DOHH2 (cell line): ENCODE data around the gene SERINC2.

Experiments
- H3F3A ChIP-seq: fragments of 200-600 bp; sonication (generic), shearing (Covaris generic); 2 replicates; pipeline ENCODE4 v1.6.0; 2016; ENCODE audit warnings: antibody characterized with exemption, mild to moderate bottlenecking; ENCODE audit not compliant: control insufficient read depth, insufficient read depth
- H3K27ac ChIP-seq: fragments of 200-600 bp; sonication (generic); 2 replicates; pipeline ENCODE4 v1.5.1; 2014; ENCODE audit warnings: low read depth, mild to moderate bottlenecking, low read length, moderate library complexity
- H3K27me3 ChIP-seq: fragments of 200-600 bp; sonication (generic); 2 replicates; pipeline ENCODE4 v1.6.1; 2014; ENCODE audit warnings: mild to moderate bottlenecking, low read length, mixed read lengths; ENCODE audit not compliant: control insufficient read depth
- H3K36me3 ChIP-seq: fragments of 200-600 bp; sonication (generic); 2 replicates; pipeline ENCODE4 v1.6.1; 2014; ENCODE audit warnings: mild to moderate bottlenecking, low read length, moderate library complexity, mixed read lengths; ENCODE audit not compliant: control insufficient read depth
- H3K4me1 ChIP-seq: fragments of 200-600 bp; sonication (generic); 2 replicates; pipeline ENCODE4 v1.6.1; 2014; ENCODE audit warnings: mild to moderate bottlenecking, low read length, mixed read lengths; ENCODE audit not compliant: control insufficient read depth
- H3K4me2 ChIP-seq: fragments of 200-600 bp; sonication (generic); 2 replicates; pipeline ENCODE4 v1.6.0; 2014; ENCODE audit warnings: mild to moderate bottlenecking, low read length, moderate library complexity
- H3K4me3 ChIP-seq: fragments of 200-600 bp; sonication (generic); 2 replicates; pipeline ENCODE4 v1.5.1; 2014; ENCODE audit warnings: mild to moderate bottlenecking, low read length, mixed read lengths
- H3K79me2 ChIP-seq: fragments of 200-600 bp; sonication (generic); 2 replicates; pipeline ENCODE4 v1.6.1; 2014; ENCODE audit warnings: mild to moderate bottlenecking, low read length, mixed read lengths; ENCODE audit not compliant: control insufficient read depth
- H3K9me2 ChIP-seq: fragments of 200-600 bp; sonication (generic); replicated peaks from 2 replicates; pipeline ENCODE4 v1.6.1; 2014; ENCODE audit warnings: mild to moderate bottlenecking, low read length, mixed read lengths; ENCODE audit not compliant: control insufficient read depth
- H3K9me3 ChIP-seq: fragments of 200-600 bp; sonication (generic); 2 replicates; pipeline ENCODE4 v1.6.1; 2014; ENCODE audit warnings: antibody characterized with exemption, low read length, mixed read lengths; ENCODE audit not compliant: control insufficient read depth, insufficient read depth
- H4K20me1 ChIP-seq: fragments of 200-600 bp; sonication (generic); 2 replicates; pipeline ENCODE4 v1.6.0; 2014; ENCODE audit warnings: low read depth, mild to moderate bottlenecking, antibody characterized with exemption, low read length, moderate library complexity; ENCODE audit not compliant: control insufficient read depth, insufficient read depth
- EZH2phosphoT487 ChIP-seq: fragments of 200-600 bp; sonication (generic); IDR thresholded peaks from 2 replicates; pipeline ENCODE4 v1.6.1; 2017; ENCODE audit warnings: borderline replicate concordance, mild to moderate bottlenecking, antibody characterized with exemption, low read length, moderate library complexity, mixed read lengths
- TF ChIP-seq, protein P1 (sequence below): fragments of 200-600 bp; sonication (generic); IDR thresholded peaks from one replicate; pipeline ENCODE4 v1.5.1; 2014; ENCODE audit warnings: antibody characterized with exemption, mild to moderate bottlenecking, low read depth, low read length; ENCODE audit not compliant: poor library complexity, severe bottlenecking

The SERINC2 gene

DNA sequence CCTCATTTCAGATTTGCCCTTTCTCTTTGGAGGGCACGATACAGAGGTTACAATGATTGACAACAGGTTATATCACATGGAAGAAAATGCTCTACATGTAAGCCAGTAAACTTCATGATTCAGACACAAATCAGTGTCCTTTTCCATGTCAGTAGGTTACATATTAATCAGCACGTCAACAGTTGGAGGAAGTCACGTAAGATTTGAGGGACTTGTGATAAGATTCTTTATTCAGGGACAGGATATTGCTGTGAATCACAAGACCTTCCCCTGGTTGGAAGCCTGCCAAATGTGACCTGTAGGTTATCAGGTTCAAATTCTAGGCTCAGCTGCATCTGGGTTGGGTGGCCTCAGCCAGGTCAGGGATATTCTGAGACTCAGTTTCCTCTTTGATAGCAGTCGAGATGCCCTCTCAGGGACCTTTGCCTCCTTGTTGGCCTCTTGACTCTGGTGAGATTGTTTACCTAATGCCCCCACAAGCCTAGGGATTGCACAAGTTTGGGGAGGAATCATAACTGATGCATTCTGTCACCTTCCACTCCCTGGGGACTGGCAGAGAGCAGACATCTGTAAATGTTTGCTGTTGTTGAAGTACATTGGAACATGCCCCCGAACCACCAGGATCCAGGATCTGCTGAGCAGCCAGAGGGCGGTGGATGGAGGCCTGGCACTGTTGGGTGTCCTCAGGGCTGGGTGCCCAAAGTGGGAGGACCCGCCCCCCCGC lies 31.9 kb downstream of the SERINC2 start:
- H3K4me2 ChIP-seq = peak overlapping the region; percentile 54
- peaks cover 20% of the 10 kb centered on the region for H3F3A ChIP-seq
- TF ChIP-seq, protein P1, sequence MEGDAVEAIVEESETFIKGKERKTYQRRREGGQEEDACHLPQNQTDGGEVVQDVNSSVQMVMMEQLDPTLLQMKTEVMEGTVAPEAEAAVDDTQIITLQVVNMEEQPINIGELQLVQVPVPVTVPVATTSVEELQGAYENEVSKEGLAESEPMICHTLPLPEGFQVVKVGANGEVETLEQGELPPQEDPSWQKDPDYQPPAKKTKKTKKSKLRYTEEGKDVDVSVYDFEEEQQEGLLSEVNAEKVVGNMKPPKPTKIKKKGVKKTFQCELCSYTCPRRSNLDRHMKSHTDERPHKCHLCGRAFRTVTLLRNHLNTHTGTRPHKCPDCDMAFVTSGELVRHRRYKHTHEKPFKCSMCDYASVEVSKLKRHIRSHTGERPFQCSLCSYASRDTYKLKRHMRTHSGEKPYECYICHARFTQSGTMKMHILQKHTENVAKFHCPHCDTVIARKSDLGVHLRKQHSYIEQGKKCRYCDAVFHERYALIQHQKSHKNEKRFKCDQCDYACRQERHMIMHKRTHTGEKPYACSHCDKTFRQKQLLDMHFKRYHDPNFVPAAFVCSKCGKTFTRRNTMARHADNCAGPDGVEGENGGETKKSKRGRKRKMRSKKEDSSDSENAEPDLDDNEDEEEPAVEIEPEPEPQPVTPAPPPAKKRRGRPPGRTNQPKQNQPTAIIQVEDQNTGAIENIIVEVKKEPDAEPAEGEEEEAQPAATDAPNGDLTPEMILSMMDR = no peak
- TF ChIP-seq EZH2phosphoT487 = no peak
- peaks cover 63% of the 10 kb centered on the region for H3K4me1 ChIP-seq
- no peaks in the 10 kb centered on the region for H3K79me2 ChIP-seq
- H3K27me3 ChIP-seq = no peaks in the 10 kb centered on the region
- peaks cover 7% of the 10 kb centered on the region for H3K36me3 ChIP-seq
- H3K27ac ChIP-seq = peak overlapping the region; percentile 95
- peak overlapping the region; percentile 34 for H3K4me3 ChIP-seq
- H4K20me1 ChIP-seq = no peaks in the 10 kb centered on the region
- H3K9me3 ChIP-seq = peaks cover 10% of the 10 kb centered on the region
- no peaks in the 10 kb centered on the region for H3K9me2 ChIP-seq

DNA sequence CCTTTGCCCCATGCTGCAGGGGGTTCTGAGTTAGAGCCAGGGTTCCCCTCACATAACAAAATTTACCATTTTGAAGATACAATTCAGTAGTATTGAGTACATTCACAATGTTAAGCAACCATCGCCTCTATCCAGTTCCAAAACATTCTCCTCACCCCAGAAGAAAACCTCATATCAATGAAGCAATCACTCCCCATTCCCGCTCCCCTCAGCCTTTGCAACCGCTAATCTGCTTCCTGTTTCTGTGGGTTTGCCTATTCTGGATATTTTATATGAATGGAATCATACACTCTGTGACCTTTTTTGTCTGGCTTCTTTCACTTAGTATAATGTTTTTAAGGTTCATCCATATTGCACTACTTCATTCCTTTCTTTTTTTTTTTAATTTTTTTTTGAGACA lies 32.9 kb downstream of the SERINC2 start:
- no peak for TF ChIP-seq EZH2phosphoT487
- TF ChIP-seq, protein P1 = no peak
- Histone ChIP-seq H3K4me2 (peak overlapping the region; percentile 54; the same call in 1 of the 2 replicates), H3K9me2 (no peaks in the 10 kb centered on the region), H4K20me1 (no peaks in the 10 kb centered on the region), H3K27me3 (no peaks in the 10 kb centered on the region), H3K4me3 (no peak overlapping the region), H3K4me1 (peaks cover 52% of the 10 kb centered on the region), H3F3A (peaks cover 15% of the 10 kb centered on the region), H3K36me3 (peaks cover 7% of the 10 kb centered on the region), H3K79me2 (no peaks in the 10 kb centered on the region), H3K9me3 (peaks cover 12% of the 10 kb centered on the region), H3K27ac (0 out of 2 replicates have a peak overlapping the region, but pooled peaks have one; percentile 6)

DNA sequence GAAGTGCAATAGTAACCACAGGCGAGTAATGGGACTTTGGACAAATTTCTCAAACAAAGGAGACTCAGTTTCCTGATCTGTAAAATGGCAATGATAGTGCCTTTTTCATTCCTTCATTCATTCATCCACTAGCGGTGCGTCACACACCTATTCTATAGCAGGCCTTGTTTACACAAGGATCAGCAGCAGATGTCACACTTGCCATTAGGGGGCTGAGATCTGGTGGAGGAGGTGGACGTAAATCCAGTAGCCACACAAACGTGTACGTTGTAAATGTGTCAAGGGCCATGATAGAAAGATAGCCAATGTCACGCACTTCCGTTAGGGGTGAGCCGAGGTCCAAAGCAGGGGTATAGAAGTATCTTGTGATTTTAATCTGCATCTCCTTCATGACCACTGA lies 34.2 kb downstream of the SERINC2 start:
- TF ChIP-seq, protein P1 = no peak
- no peak for TF ChIP-seq EZH2phosphoT487
- no peak overlapping the region for H3K4me3 ChIP-seq
- no peaks in the 10 kb centered on the region for H3K27me3 ChIP-seq
- H3F3A ChIP-seq = 0 out of 2 replicates have a peak, but pooled peaks cover 7% of the 10 kb centered on the region
- H4K20me1 ChIP-seq = no peaks in the 10 kb centered on the region
- H3K4me1 ChIP-seq = peaks cover 40% of the 10 kb centered on the region
- H3K9me2 ChIP-seq = no peaks in the 10 kb centered on the region
- H3K4me2 ChIP-seq = no peak overlapping the region
- H3K36me3 ChIP-seq = peaks cover 7% of the 10 kb centered on the region
- H3K79me2 ChIP-seq = no peaks in the 10 kb centered on the region
- no peak overlapping the region for H3K27ac ChIP-seq
- peaks cover 15% of the 10 kb centered on the region for H3K9me3 ChIP-seq
